GM19193 (cell line): ENCODE results near the gene GPR37L1.

Experiments
- POLR2A ChIP-seq: IDR thresholded peaks from 4 replicates; pipeline ENCODE4 v1.6.1; 2011; ENCODE audit not compliant: insufficient read depth, insufficient read length; ENCODE audit errors: extremely low read depth

Gene GPR37L1

DNA sequence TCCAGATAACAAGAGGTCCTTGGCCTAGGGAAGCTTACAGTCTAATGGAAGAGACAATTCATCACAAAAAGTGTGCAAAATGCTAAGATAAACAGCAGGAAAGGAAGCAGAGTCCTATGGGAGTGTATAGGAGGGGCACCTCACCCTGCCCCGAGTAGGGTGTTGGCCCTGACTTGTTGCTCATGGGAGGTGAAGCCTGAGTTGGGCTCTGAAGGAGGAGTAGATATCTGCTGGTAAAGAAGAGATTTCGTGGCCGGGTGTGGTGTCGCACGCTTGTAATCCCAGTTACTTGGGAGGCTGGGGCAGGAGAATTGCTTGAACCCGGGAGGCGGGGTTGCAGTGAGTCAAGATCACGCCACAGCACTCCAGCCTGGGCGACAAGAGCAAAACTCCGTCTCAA is 18.6 kb upstream of the GPR37L1 start:
- no peak for TF ChIP-seq POLR2A

DNA sequence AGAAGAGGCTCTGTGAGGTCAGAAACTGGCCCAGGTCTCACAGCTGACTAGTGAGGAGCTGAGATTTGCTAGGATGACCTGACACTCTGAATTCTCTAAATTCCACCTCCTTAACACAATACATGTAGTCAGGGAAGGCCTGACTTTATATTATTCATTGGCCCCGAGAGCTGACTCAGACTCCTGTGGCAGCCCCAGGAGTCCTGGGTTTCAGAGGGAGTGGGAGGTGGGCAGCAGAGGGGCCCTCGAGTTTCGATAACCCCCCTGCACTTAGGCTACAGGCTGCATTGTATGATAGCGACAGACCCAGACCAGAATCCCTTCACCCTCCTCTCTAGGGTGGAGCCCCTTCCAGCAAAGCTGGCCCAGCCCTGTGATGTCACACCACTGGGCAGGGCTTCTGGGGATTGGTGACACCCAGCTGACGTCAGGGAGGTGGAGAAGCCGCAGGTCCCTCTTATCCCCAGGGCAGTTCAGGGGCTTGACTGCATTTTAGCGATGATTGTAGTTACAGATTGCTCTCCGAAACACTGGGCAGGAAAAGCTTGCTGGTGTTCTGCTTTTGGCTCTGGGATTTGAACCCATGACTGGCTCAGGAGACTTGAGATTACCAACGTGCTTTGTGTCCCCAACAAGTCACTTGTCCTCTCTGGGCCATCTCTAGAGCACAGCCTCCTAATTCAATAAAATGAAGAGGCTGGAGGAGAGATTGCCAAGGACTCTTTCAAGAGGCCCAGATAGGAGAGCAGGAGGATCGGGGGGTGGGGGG is 17.0 kb upstream of the GPR37L1 start:
- TF ChIP-seq POLR2A = no peak

DNA sequence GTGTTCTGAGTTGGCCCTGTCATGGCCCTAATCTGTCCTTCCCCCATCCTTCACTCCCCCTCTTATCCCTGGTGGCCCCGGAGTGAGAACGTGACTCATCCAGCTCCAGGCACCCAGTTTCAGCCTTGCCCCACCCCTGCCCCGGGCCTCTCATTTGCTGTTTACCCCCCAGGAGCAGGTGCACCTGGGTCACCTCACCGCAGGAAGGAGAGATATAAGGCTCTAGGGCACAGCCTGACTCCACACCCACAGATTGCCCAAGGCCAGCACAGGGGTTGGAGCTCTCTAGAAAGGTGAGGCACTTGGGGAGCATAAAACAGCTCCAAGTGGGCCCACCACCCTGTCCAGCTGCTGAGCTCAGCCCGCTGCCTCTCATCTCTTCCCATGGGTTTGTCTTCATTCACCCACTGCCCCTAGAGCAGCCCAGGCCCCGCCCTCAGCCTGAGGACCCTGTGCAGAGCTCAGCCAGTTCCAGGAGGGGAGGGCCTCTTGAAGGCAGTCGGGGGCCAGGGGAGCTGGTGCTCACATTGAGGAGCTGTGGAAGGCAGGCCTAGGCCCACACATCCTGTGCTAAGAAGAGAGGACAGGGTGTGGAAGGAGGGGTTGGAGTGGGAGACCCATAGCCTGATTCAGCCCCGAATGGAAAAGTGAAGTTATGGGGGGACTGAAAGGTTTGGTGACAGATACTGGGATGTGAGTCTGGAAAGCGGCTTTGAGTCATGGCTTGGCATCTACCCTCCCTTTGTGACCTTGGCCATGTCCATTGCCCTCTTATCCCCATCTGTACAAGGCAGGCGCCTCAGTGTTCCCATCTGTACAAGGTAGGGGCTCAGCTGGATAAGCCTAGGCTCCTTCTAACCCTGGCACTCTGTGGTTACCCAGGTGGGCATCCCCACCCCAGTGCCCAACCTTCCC is 16.1 kb upstream of the GPR37L1 start:
- TF ChIP-seq POLR2A = no peak

DNA sequence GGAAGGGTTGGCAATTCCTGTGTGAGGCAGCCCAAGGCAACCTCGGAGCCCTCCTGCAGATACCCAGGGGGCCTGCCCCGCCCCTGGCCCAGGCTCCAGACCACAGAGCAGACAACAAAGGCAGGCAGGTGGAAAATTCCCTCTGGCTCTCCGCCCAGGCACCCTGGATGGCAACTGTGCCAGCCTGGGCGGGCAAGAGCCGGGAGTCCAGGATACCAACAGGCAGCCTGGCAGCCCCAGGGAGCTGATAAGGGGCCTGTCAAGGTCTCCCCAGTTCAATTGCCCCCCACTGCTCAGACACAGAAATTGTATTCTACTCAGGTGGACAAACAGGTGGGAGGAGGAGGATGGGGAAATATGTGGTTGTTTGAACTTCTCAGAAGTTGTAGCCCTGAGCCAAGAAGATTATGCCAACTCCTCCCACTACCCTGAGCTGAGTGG is 15.4 kb upstream of the GPR37L1 start:
- TF ChIP-seq POLR2A = no peak

DNA sequence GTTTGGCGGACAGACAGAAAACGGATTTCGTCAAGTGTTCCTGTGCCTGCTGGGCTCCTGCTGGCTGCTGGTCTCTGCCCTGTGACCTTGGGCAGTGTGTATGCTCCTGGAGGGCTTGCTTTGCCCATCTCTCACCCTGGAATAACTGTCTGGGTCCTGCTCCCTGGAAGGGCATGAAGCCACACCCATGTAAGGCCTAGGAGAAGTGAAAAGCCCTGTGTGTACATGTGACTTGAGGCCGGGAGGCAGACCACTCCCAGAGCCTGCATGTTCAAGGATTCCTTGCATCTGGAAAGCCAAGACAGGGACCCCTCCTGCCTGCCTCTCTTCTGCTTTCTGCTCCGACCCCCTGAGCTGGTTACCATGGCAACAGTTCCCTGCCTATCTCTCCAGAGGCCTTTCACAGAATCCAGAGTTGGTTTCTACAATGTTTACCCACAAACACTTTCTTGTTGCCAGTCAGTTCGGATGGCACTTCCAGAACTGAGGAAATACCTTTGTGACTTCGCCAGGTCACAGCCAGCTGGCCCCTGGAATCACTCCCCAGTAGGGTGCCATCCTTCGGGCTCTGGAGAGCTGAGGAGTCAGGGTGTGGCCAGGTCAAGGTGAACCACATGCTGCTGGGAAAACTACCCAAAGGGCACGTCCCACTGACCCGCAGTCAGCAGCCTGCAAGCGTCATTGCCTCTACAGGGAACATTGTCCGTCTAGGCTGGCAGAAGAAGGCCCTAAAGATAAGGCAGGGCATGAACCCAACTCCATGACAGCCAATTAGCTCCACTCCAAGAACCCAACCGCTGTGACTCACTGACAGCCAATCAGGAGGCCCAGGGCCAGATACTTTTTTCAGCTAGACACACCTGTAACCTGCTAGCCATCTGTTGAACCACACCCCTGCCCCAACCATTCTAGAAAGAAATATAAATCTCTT is 14.7 kb upstream of the GPR37L1 start:
- no peak for TF ChIP-seq POLR2A

DNA sequence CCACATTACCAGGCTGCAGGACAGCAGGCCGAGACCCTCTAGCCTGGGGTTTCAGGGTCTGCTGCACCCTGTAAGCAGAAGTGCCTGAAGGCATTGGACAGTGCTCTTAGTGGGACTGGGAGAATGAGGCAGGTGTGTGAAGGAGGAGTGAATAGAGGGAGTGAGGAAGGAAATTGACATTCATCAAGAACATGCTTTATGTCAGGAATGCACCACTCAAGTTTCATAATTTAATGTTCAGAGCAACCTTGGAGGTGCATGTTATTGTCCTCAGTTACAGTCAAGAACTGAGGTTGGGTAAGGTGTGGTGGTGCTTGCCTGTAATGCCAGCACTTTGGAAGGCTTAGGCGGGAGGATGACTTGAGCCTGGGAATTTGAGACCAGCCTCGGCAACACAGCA is 11.7 kb upstream of the GPR37L1 start:
- no peak for TF ChIP-seq POLR2A

DNA sequence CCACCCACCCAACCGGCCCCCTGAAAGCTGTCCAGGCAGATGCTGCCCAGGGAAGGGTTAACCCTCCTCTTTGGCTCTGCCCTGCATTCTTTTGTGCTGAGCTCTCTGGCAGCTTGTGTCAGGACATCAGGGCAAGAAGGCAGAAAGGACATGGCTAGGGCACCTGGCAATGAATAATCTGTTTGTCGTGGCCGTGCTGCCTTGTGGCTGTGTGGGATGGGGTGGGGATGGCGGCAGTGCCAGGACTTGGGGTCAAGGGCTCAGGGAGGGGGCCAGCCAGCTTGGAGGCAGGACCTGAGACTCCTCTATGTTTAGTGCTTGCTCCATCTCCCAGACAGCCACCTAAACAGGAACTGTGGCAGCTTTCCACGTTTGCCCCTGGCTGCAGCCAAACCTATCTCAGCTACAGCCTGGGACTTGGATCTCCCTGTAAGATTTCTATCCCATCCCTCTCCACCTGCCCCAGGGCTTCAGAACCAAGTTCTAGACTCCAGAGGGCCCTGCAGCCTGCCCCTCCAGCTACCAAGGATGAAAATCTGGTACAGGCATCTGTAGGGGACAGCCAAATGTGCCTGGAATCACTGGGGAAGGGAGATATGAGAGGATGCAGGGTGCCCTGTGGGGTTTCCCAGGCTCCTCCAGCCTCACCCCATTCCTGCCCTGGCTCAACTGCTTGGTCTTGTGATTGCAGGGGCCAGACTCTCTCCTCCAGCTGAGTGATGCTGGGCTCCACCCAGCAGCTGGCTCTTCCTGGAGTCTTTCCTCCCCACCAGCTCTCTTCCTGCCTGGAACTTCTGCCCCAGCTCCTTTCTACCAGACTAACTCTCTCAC is 9.6 kb upstream of the GPR37L1 start:
- TF ChIP-seq POLR2A = no peak

DNA sequence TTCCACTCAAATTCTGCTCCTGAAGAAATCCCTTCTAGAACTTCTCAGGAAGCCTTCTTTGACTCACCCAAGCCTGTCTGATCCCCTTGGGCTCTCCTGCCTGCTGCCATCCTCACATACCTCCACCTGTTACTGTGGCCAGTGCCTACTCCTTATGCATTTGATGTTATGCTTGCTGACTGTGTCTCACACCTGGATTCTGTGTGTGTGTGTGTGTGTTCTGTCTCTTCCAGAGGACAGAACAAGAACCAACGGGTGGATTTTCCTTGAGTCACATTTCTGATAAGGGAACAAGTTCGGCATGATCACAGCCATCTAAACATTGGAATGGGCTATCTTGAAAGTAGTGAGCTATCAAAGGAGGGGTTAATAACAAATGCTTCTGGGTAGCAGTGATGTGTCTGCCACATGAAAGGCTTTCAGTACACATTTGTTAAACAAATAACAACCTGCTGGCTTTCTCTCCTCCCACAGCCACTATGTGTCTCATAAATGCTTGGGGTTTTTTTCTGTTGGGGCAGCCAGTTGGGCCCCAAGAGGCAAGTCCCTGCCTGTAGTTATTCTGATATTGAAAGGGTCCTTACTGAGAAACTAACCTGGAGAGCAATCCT is 8.9 kb upstream of the GPR37L1 start:
- TF ChIP-seq POLR2A = no peak

DNA sequence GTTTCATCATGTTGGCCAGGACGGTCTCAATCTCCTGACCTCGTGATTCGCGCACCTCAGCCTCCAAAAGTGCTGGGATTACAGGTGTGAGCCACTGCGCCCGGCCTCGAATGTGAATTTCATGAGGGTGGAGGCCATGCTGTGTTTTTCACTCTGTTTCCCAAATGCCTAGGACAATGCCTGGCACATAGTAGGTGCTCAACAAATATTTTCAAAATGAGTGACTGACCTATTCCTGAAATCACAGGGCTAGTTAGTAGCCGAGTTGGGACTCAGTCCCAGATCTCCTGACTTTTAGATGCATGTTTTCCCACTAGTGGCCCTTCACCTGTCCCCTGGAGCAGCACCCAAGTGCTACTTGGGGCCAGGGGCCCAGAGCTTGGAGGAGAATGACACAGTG is 6.4 kb upstream of the GPR37L1 start:
- TF ChIP-seq POLR2A = no peak

DNA sequence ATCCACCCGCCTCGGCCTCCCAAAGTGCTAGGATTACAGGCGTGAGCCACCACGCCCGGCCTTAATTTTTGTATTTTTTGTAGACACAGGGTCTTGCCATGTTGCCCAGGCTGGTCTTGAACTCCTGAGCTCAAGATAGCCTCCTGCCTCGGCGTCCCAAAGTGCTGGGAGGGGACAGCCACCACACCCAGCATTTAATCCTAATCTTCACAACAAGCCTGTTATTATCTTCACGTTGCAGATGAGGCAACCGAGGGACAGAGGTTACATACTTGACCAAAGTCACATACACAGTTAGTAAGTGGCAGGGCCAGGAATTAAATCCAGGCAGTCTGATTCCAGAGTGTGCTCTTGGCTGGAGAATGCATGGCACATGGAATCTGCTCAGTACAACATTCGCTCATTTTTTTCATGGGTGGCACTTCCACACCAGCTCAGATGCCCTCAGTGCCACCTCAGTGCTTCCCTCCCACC is 4.8 kb upstream of the GPR37L1 start:
- TF ChIP-seq POLR2A = no peak

DNA sequence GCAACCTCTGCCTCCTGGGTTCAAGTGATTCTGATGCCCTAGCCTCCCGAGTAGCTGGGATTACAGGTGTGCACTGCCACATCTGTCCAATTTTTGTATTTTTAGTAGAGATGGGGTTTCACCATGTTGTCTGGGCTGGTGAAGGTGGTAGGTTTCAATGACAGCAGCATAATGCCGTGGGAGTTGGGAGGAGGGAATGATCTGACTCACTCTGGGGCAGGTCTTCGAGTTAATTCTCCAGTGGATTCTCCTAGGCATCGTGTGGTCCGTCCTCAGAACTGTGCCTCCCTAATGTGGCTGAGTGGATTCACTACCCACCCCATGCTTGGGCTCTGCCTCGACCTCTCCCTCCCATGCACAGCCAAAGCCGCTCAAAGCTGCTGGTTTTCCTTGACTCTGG is 1.7 kb upstream of the GPR37L1 start:
- TF ChIP-seq POLR2A = no peak

DNA sequence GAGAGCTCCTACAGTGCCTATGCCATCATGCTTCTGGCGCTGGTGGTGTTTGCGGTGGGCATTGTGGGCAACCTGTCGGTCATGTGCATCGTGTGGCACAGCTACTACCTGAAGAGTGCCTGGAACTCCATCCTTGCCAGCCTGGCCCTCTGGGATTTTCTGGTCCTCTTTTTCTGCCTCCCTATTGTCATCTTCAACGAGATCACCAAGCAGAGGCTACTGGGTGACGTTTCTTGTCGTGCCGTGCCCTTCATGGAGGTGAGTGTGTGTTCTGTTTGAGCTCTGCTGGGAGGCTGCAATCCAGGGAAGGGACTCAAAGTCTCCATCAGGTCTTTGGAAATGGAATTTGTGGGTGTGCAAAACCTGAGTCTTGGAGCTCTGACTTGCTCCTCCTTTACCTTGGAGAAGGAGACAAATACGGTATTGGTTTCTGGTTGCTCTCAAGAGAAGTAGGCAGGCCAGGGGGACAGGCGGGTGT is 658 bp downstream of the GPR37L1 start:
- no peak for TF ChIP-seq POLR2A

DNA sequence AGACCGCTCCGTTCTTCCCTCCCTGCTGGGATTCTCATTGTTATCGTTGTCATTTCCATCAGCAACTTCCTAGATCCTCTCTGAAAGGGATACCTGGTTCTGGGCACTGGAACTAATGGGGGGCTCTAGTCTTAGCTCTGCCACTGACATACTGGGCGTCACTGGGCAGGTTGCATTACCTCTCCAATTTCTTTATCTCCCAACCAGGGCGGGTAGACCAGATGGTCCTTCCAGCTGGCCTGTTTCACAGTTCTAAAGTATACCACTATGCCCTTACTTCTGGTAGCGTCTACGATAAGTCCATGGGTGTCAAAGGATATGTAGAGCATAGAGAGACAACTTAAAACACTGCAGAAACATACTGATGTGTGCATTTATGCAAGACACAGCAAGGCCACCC is 1.4 kb downstream of the GPR37L1 start:
- no peak for TF ChIP-seq POLR2A

DNA sequence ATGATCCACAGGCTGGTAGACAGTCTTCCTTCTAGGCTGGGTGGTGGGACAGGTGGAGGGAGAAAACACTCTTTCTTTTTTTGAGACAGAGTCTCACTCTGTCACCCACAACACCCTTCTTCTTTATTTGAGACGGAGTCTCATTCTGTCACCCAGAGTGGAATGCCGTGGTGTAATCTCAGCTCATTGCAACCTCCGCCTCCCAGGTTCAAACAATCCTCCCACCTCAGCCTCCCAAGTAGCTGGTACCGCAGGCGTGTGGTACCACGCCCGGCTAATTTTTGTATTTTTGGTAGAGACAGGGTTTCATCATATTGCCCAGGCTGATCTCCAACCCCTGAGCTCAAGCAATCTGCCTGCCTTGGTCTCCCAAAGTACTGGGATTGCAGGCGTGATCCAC is 2.9 kb downstream of the GPR37L1 start:
- no peak for TF ChIP-seq POLR2A

DNA sequence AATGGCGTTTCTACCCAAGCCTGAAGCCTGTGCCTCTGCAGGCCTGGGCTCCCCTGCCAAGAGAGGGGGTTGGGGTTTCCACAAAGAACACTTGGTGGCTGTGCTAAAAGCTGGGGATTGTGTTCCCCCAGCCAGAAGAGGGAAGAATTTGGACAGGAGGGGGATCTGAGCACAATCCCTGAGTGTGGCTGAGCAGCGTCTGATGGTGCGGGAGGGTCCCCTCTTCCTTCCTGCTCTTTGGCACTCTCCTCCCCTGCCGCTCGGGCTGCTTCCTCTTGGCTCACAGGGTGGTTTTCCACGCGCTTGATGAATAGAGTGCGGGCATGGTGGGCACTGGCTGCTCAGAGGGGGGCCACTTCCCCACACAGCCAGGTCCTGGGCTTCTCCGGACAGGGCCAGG is 3.7 kb downstream of the GPR37L1 start:
- TF ChIP-seq POLR2A = no peak
